Heart left ventricle (tissue), 13 donors: ENCODE data around the gene MLLT10.
"Not testable (repeated sequence)": the region's sequence is repeated elsewhere in the genome, so short reads cannot be mapped to it uniquely, and the experiment has no call there.

Experiments
- CTCF ChIP-seq, 12 donors: fragments of 200-600 bp; sonication (generic) in 4 of 12; IDR thresholded peaks; one replicate each; pipeline versions ENCODE4 v1.5.0 to v1.8.0; 2018 to 2022; ENCODE audit warnings: antibody characterized with exemption in 12 of 12, mild to moderate bottlenecking in 5 of 12
- POLR2A ChIP-seq, 2 donors: fragments of 450-650 bp; IDR thresholded peaks; one replicate each; pipeline ENCODE4 v1.6.1; 2017; ENCODE audit warnings: antibody characterized with exemption in 2 of 2, mild to moderate bottlenecking in 2 of 2, moderate library complexity in 2 of 2
- donor health status: ischemic (EF 13 %, LVEDD 7.1; RV severe dilation, severe dysfunction).
- donor health status: DM: no; HTN: yes; CAD: no.
- donor health status: DM: no; HTN: no; CAD: no.
- donor health status: ischemic (EF 25% LVEDD 6.9; RV normal size, moderate dysfunction).
- donor health status: ischemic (EF 25% LVEDD 5.7; RV mildly dilated, moderate dysfunction).
- donor health status: ischemic (EF 35%, LVEDD 5.7; RV mildly dilated, moderate dysfunction).
- donor health status: nonischemic (EF 11% LVEDD 7.7; RV severe dilation, severe dysfunction).
- donor health status: DM: yes; HTN: yes; CAD: no.
- donor health status: PGD.
- donor health status: ischemic (EF 29% LVEDD 5.4; RV normal size, mild dysfunction).
- donor health status: nonischemic (EF 23%, LVEDD 6.1; RV moderate dilation, normal function).

GRCh38 chr10:21558984-21559383, 25.0 kb downstream of the MLLT10 start:
- TF ChIP-seq CTCF, POLR2A (IDR thresholded peaks at IDR 0.05): not testable (repeated sequence)
